Left ventricle myocardium inferior (tissue), 1 donor: ENCODE data around the gene HLA-F. TPM values are rescaled to one million over a fixed set of nuclear protein-coding genes. Genes with fewer than 3 reads are reported as not detected.

Experiments used
- DNase-seq: peaks from one replicate; pipeline ENCODE4 v3.0.0-alpha.2; 2020
- H3K27ac ChIP-seq: fragments of 200-600 bp; replicated peaks from 2 replicates; pipeline ENCODE4 v1.8.0; 2021
- H3K27me3 ChIP-seq: fragments of 200-600 bp; 2 replicates; pipeline ENCODE4 v1.8.0; 2021; ENCODE audit warnings: low read depth
- H3K36me3 ChIP-seq: fragments of 200-600 bp; 2 replicates; pipeline ENCODE4 v1.8.0; 2021
- H3K4me1 ChIP-seq: fragments of 200-600 bp; 2 replicates; pipeline ENCODE4 v1.8.0; 2021
- H3K4me3 ChIP-seq: fragments of 200-600 bp; 2 replicates; pipeline ENCODE4 v1.8.0; 2021; ENCODE audit warnings: mild to moderate bottlenecking, moderate library complexity
- H3K9me3 ChIP-seq: fragments of 200-600 bp; replicated peaks from 2 replicates; pipeline ENCODE4 v1.8.0; 2021
- CTCF ChIP-seq: fragments of 200-600 bp; IDR thresholded peaks from 2 replicates; pipeline ENCODE4 v1.8.0; 2021; ENCODE audit warnings: antibody characterized with exemption, mild to moderate bottlenecking, borderline replicate concordance
- intact Hi-C: fragments of 100-400 bp; cut with micrococcal nuclease; formaldehyde crosslinking; loops from one replicate; pipeline ENCODE4 v1.11.0; 2022
- total RNA-seq: library from RNA; stranded (reverse); fragmentation: NEBNext Ultra II Directional; extraction: Animal tissue kit (Norgen Biotek cat#: 25700); gene quantifications from one replicate; pipeline ENCODE4 v1.2.1, GENCODE V29; 2021
- donor health status: DM: no; HTN: yes; CAD: no; lungs with severe emphysema.

HLA-F gene
- total RNA-seq, 1 donor from 2014 or later = 29.4 TPM

DNA sequence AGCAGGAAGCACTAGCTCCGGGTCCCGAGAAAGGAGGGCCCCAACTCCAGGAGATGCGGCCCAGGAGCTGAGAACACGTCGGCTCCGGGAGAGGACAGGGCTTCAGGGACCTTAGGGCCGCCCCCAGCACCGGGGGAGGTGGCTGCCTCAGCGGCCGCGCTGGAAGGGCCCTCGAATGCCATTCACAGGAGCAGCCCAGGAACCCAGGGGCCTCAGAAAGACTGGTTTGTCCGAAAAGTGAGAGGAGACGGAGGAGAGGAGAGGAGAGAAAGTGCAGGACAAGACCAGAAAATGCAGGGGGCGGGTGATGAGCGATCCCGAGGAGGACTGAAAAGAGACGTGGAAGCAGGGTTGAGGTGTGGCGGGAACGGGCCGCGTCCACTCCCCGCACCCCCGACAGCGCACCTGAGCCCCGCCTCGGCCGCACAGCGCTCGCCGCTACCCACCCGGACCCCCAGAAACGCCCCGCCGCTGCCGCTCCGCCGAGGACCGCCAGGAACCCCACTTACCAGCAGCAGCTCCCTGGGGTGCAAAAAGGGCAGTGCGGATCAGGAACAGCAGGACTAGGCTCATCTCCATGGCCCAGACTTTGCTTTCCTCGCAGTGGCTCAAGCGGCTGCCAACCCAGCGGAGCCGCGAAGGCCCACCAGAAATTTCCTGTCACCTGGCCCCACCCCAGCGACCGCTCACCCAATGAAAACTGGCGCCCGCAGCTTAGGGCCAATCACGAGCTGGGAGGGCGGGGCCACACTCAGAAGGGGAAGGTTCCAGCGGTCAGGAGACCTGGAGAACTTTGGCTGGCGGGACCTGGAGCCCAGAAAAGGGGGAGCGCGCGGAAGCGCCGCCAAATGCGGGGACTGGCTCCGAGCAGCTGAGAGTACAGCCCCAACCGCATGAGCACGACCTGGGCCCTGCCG is 25.4 kb downstream of the HLA-F start:
- no peak for TF ChIP-seq CTCF
- Histone ChIP-seq H3K36me3 (no peaks in the 10 kb centered on the region), H3K4me1 (peaks cover 44% of the 10 kb centered on the region), H3K4me3 (peak overlapping the region; percentile 83), H3K27me3 (no peaks in the 10 kb centered on the region), H3K27ac (peak overlapping the region; percentile 89), H3K9me3 (no peaks in the 10 kb centered on the region)
- intact Hi-C loops = no loop called here
- DNase-seq = peak; percentile 94

DNA sequence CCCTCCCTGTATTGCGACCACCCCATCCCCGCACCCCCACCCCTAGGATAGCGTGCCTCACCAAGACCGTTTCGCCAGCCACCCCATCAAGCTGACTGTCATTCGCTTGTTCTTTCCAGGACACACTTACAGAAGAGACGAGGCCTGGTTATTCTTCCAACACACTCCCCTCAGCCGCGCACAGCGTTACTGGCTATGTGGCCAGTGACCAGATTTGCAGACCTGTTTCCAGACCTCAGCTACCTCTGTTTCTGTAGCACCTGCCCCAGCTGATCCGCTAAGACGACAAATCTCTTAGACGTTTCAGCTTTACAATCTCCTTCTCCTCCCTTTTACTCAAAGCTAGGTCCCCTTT is 26.1 kb downstream of the HLA-F start:
- no peak for DNase-seq
- H3K4me3 ChIP-seq = peak overlapping the region; percentile 83
- H3K27me3 ChIP-seq = no peaks in the 10 kb centered on the region
- H3K9me3 ChIP-seq = no peaks in the 10 kb centered on the region
- H3K27ac ChIP-seq = peak overlapping the region; percentile 89
- H3K36me3 ChIP-seq = no peaks in the 10 kb centered on the region
- TF ChIP-seq CTCF = no peak
- H3K4me1 ChIP-seq = peaks cover 45% of the 10 kb centered on the region
- intact Hi-C loops = no loop called here

GRCh38 chr6:29749668-29750067 is 26.4 kb downstream of the HLA-F start:
- no peaks in the 10 kb centered on the region for H3K9me3 ChIP-seq
- H3K27me3 ChIP-seq = no peaks in the 10 kb centered on the region
- no peaks in the 10 kb centered on the region for H3K36me3 ChIP-seq
- peak overlapping the region; percentile 83 for H3K4me3 ChIP-seq
- intact Hi-C loops = no loop called here
- H3K27ac ChIP-seq = peak overlapping the region; percentile 89
- H3K4me1 ChIP-seq = peaks cover 45% of the 10 kb centered on the region
- no peak for TF ChIP-seq CTCF
- no peak for DNase-seq

DNA sequence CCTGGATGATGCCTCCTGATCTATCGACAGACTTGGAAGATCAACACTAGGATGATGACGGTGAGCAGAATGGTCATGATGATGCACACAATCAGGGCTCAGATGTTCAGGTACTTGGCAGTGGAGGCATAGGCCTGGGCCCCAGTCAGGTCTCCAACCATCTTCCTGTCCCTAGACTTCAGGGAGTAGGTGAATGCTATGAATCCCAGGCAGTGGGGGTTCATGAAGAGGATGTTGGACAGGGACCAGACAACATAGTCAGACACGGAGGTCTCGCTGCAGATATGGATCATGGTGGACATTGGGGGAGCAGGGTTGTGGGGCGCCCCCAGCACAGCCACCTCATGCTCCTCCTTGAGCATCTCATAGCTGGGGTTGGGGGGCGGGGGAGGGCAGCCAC is 27.5 kb downstream of the HLA-F start:
- DNase-seq = no peak
- intact Hi-C loops = no loop called here

GRCh38 chr6:29751480-29751879 is 28.2 kb downstream of the HLA-F start:
- Histone ChIP-seq H3K27me3 (no peaks in the 10 kb centered on the region), H3K36me3 (no peaks in the 10 kb centered on the region), H3K4me3 (peak overlapping the region; percentile 75), H3K9me3 (no peaks in the 10 kb centered on the region), H3K4me1 (peaks cover 45% of the 10 kb centered on the region), H3K27ac (peak overlapping the region; percentile 97)
- intact Hi-C loops = no loop called here
- no peak for TF ChIP-seq CTCF
- DNase-seq = no peak

More for the DNA sequence above, 27.5 kb downstream of the HLA-F start:
- H3K36me3 ChIP-seq = no peaks in the 10 kb centered on the region
- no peak for TF ChIP-seq CTCF
- H3K4me3 ChIP-seq = no peak overlapping the region
- no peaks in the 10 kb centered on the region for H3K9me3 ChIP-seq
- H3K4me1 ChIP-seq = peaks cover 45% of the 10 kb centered on the region
- H3K27ac ChIP-seq = no peak overlapping the region
- H3K27me3 ChIP-seq = no peaks in the 10 kb centered on the region
